AG10803 (cell line): ENCODE measurements around the gene CHMP3.
"Not testable (repeated sequence)": the region's sequence is repeated elsewhere in the genome, so short reads cannot be mapped to it uniquely, and the experiment has no call there.

Source experiments
- DNase-seq: peaks from one replicate; pipeline ENCODE4 v3.0.0; 2010; ENCODE audit warnings: low read depth
- H3K4me3 ChIP-seq: 2 replicates; pipeline ENCODE4 v1.5.1; 2011; ENCODE audit warnings: mild to moderate bottlenecking, low read length, control low read depth
- TF ChIP-seq, protein P1 (sequence below): conservative IDR thresholded peaks from 2 replicates; pipeline ENCODE4 v1.5.1; 2011; ENCODE audit warnings: mild to moderate bottlenecking, low read length, control low read depth, inconsistent platforms

The CHMP3 gene

DNA sequence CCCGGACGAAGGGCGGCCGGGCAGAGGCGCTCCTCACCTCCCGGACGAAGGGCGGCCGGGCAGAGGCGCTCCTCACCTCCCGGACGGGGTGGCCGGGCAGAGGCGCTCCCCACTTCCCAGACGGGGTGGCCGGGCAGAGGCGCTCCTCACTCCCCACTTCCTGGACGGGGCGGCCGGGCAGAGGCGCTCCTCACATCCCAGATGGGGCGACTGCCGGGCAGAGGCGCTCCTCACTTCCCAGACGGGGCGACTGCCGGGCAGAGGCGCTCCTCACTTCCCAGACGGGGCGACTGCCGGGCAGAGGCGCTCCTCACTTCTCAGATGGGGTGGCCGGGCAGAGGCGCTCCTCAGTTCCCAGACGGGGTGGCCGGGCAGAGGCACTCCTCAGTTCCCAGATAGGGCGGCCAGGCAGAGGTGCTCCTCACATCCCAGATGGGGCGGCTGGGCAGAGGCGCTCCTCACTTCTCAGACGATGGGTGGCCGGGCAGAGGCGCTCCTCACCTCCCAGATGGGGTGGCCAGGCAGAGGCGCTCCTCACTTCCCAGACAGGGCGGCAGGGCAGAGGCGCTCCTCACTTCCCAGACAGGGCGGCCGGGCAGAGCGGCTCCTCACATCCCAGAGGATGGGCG lies 17.8 kb downstream of the CHMP3 start:
- DNase-seq, H3K4me3 ChIP-seq: not testable (repeated sequence)

DNA sequence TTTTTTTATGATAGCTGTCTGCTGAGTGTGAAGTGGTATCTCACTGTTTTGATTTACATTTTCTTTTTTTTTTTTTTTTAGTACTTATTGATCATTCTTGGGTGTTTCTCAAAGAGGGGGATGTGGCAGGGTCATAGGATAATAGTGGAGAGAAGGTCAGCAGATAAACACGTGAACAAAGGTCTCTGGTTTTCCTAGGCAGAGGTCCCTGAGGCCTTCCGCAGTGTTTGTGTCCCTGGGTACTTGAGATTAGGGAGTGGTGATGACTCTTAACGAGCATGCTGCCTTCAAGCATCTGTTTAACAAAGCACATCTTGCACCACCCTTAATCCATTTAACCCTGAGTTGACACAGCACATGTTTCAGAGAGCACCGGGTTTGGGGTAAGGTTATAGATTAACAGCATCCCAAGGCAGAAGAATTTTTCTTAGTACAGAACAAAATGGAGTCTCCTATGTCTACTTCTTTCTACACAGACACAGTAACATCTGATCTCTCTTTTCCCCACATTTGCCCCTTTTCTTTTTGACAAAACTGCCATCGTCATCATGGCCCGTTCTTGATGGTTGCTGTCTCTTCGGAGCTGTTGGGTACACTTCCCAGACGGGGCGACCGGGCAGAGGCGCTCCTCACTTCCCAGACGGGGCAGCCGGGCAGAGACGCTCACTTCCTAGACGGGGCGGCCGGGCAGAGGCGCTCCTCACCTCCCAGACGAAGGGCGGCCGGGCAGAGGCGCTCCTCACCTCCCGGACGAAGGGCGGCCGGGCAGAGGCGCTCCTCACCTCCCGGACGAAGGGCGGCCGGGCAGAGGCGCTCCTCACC lies 18.8 kb downstream of the CHMP3 start:
- DNase-seq, H3K4me3 ChIP-seq: not testable (repeated sequence)

DNA sequence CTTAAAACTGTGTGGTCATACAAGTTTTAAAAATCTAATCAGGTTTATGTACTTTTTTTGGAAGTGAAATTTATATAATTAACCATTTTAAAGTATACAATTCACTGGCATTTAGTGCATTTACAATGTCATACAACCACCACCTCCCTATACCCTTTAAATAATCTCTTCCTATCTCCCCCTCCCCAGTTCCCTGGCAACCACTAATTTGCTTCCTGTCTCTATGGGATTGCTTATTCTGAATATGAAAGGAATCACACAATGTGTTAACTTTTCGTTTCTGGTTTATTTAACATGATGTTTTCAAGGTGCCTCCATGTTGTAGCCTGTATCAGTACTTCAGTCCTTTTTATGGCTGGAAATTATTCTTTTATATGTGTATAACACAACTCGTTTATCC lies 19.4 kb downstream of the CHMP3 start:
- no peak for DNase-seq
- TF ChIP-seq, protein P1, sequence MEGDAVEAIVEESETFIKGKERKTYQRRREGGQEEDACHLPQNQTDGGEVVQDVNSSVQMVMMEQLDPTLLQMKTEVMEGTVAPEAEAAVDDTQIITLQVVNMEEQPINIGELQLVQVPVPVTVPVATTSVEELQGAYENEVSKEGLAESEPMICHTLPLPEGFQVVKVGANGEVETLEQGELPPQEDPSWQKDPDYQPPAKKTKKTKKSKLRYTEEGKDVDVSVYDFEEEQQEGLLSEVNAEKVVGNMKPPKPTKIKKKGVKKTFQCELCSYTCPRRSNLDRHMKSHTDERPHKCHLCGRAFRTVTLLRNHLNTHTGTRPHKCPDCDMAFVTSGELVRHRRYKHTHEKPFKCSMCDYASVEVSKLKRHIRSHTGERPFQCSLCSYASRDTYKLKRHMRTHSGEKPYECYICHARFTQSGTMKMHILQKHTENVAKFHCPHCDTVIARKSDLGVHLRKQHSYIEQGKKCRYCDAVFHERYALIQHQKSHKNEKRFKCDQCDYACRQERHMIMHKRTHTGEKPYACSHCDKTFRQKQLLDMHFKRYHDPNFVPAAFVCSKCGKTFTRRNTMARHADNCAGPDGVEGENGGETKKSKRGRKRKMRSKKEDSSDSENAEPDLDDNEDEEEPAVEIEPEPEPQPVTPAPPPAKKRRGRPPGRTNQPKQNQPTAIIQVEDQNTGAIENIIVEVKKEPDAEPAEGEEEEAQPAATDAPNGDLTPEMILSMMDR = no peak
- H3K4me3 ChIP-seq = no peak overlapping the region

DNA sequence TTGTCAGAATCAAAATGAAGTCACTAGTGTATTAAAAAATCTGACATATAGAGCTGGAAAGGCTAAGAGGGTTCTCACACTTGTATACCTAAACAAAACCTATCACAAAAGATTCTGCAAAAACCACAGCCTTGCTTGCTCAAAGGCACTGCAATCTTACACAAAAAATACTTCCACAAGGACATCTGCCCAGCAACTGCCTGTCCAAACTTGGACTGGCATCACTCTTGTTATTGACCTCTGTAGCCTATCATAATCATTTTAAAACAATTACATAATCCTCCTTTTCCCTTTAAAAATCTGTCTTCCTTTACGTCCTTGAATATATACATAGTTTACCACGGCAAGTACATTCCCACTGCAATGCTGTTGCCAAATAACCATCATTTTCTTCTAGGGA lies 19.9 kb downstream of the CHMP3 start:
- TF ChIP-seq, protein P1 = no peak
- H3K4me3 ChIP-seq = no peak overlapping the region
- DNase-seq = peak; percentile 1

DNA sequence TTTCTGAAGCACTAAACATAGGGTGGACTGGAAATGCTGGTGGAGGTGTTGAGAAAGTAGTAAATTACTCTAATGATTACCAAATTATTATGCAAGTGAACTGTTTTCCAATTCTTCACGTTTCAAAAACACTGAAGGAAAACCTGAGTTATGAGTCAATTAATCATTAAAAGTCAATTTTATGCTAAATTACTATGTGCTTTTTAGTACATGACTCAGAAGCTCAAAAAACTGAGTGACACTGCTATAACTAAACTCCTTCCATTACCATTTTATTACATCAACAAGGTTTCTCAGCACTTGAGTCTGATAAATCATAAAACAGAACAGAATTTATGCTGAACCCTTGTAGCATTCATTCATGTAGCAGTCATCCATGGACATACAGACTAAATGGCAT lies 20.4 kb downstream of the CHMP3 start:
- no peak for DNase-seq
- H3K4me3 ChIP-seq = no peak overlapping the region
- TF ChIP-seq, protein P1 = no peak

DNA sequence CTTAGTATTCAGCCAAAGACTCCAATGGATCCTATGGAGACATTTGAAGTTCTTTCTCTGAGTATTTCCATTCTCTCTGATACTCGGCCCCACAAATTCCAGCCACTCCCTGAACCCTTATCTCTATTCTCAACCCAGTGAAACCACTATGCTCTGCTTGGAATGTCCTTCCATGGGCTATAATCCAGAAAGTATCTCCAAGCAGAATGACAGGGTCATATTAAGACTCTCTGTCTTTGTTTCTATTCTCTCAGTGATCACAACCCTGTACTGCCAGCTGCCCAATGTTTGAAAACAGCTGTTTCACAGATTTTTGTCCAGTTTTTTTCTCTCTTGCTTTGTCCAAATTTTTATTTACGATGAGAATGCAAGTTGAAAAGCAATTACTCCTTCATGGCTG lies 21.9 kb downstream of the CHMP3 start:
- H3K4me3 ChIP-seq = no peak overlapping the region
- TF ChIP-seq, protein P1 = no peak
- no peak for DNase-seq

DNA sequence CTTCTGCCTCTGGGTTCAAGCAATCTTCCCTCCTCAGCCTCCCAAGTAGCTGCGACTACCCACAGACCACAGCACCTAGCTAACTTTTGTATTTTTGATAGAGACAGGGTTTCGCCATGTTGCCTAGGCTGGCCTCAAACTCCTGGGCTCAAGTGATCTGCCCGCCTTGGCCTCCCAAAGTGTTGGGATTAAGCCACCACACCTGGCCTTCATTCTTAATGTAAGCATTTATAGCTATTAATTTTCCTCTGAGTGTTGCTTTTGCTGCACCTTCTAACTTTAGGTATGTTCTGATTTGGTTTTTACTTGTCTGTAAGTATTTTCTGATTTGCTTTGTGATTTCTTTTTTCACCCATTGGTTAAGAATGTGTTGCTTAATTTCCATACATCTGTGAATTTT lies 29.7 kb downstream of the CHMP3 start:
- TF ChIP-seq, protein P1 = no peak
- DNase-seq = no peak
- H3K4me3 ChIP-seq = no peak overlapping the region
